ENCODE results near the gene HSPA2. TPM values are rescaled to one million over a fixed set of nuclear protein-coding genes. Genes with fewer than 3 reads are reported as not detected.

The HSPA2 gene
- total and polyA plus RNA-seq, 8 donors = under 0.01 to 29.3 (median 15.4) TPM

DNA sequence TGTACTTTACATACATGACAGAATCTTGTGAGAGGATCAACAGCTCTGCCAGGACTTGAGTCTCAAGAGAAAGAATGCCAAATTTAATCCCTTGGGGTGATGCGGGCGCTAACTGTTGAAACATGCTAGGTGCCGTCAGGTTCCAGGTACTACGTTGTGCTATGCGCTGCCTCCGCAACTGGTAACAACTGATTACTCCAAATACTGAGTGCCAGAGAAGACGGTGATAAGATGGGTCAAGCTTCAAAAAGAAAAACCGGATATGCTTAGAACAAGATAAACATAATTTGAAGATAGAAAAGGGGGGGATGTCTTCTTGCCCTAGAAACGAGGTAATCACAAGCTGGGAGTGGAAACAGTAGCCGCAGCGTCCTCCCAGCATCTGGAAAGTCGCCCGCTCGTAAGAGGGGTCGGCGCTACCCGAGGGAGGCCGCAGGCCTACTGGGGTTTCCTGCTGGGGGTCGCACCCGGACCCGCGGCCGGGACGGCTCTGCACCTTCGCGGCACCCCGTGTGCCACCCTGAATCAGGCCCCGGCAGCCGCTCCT is 37.6 kb upstream of the HSPA2 start:
- TF ChIP-seq EP300 (IDR thresholded peaks at IDR 0.05) (no peak), POLR2A (IDR thresholded peaks at IDR 0.05) (no peak), POLR2AphosphoS5 (IDR thresholded peaks at IDR 0.05) (no peak)
- TF ChIP-seq, protein P1, sequence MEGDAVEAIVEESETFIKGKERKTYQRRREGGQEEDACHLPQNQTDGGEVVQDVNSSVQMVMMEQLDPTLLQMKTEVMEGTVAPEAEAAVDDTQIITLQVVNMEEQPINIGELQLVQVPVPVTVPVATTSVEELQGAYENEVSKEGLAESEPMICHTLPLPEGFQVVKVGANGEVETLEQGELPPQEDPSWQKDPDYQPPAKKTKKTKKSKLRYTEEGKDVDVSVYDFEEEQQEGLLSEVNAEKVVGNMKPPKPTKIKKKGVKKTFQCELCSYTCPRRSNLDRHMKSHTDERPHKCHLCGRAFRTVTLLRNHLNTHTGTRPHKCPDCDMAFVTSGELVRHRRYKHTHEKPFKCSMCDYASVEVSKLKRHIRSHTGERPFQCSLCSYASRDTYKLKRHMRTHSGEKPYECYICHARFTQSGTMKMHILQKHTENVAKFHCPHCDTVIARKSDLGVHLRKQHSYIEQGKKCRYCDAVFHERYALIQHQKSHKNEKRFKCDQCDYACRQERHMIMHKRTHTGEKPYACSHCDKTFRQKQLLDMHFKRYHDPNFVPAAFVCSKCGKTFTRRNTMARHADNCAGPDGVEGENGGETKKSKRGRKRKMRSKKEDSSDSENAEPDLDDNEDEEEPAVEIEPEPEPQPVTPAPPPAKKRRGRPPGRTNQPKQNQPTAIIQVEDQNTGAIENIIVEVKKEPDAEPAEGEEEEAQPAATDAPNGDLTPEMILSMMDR (IDR thresholded peaks at IDR 0.05) = no peak
- Histone ChIP-seq H3K36me3 (peaks cover 0 to 12% (median 0%) of the 10 kb centered on the region in 4 donors), H3K27me3 (no peaks in the 10 kb centered on the region), H3K27ac (peak overlapping the region; percentile 93 to 100 (median 99)), H3K9me3 (no peaks in the 10 kb centered on the region), H3K4me1 (peaks cover 46 to 67% (median 55%) of the 10 kb centered on the region in 4 donors), H3K4me3 (peak overlapping the region; percentile 60 to 88 (median 72))
- DNase-seq = peak; percentile 43 to 74
- whole genome bisulfite sequencing, 5 donors = 0 to 1% (median 0%) methylated on average over 23 to 29 of the region's 29 CpGs
- intact Hi-C loops (cut with DNase I; ENCODE audit: low total_unique reads) = no loop called here

DNA sequence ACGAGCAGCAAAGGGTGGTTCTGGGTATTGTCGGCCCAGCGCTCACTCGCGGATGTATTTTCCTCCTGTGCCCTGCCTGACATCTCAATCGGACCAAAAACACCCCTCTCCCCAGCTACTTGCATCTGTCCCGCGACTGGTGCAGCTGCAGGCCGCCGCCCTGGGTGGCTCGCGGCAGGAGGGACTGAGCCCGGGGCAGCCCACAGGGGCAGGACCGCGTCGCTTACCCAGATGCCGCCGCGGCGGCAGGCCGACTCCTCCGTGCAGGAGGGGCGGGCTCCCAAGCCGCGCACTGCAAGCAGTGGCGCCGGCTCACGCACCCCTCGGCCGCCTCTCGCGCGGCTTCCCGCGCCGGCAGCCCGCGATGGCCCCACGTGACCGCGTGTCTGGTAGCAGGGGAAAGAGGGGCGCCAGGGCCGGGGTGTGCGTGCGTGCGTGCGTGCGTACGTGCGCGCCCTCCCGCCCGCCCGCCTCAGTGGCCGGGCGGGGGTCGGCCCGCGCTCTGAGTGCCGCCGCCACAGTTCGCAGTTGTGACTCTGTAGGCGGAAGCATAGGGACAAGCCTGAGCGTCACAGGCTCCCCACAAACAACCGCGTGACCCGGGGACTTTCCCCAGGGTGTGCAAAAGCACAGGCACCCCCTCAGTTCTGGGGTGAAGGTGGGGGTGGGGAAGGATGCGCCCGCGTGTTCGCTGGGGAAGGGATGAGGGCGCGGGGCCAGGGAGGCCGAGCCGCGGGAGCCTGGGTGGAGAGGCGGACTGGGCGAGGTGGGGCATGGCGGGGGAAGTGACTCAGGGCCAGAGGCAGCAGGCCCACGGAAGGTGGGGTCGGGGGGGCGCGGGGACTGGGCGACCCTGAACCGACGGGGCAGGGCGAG is 36.9 kb upstream of the HSPA2 start, which contains the start of gene ZBTB25:
Gene ZBTB25, minus strand, starts transcription at position 405 of the 876 bp plus-strand sequence. CDS start 13,305 bp downstream, outside the sequence.
- intact Hi-C loops (cut with DNase I; ENCODE audit: low total_unique reads) = no loop called here
- peaks cover 47 to 71% (median 60%) of the 10 kb centered on the region in 4 donors for H3K4me1 ChIP-seq
- no peaks in the 10 kb centered on the region for H3K9me3 ChIP-seq
- no peak for TF ChIP-seq EP300 (IDR thresholded peaks at IDR 0.05)
- TF ChIP-seq POLR2AphosphoS5 (IDR thresholded peaks at IDR 0.05) = peak in 2 of 3 donors; percentile 86 to 89
- TF ChIP-seq, protein P1 (IDR thresholded peaks at IDR 0.05) = no peak
- TF ChIP-seq POLR2A (IDR thresholded peaks at IDR 0.05) = no peak
- H3K27me3 ChIP-seq = no peaks in the 10 kb centered on the region
- H3K27ac ChIP-seq = peak within 1 kb of the TSS; percentile 93 to 100 (median 99)
- H3K36me3 ChIP-seq = peaks cover 0 to 5% (median 0%) of the 10 kb centered on the region in 4 donors
- peak within 1 kb of the TSS; percentile 60 to 88 (median 72) for H3K4me3 ChIP-seq
- 0 to 1% (median 0%) methylated on average over 38 to 87 of the region's 87 CpGs for WGBS, 5 donors
- DNase-seq = peak; percentile 89 to 98

DNA sequence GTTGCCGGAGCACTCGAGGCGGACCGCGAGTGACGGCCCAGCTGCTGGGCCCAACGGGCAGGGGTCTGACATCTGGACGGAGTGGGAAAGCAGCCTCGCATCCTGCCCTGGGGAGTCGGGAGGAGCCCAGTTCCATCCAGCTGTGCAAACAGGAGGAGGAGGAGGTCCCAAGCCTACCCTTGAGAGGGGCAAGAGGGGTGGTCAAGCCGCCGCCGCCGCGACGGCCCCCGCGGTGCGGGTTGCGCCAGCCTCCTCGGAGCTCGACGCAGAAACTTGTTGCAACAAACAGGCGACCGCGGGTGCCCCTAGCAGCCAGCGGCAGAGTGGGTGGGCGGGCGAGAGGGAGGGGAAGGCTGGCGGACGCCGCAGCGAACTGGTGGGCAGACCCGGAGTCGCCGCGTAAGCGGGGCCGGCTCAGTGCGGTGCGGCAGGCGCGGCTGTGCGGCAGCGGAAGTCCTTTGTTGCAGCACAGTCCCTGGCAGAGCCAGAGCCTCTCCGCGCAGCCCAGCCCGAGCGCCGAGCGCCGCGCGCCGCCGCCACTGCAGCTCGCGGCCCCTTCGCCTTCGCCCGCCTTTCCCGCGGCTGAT is 36.1 kb upstream of the HSPA2 start, which contains the start of gene ZBTB1:
Gene ZBTB1, plus strand, starts transcription at position 461 of the 587 bp plus-strand sequence. CDS start 16,735 bp downstream, outside the sequence.
- H3K27ac ChIP-seq = peak within 1 kb of the TSS; percentile 93 to 100 (median 99)
- no peaks in the 10 kb centered on the region for H3K27me3 ChIP-seq
- no peaks in the 10 kb centered on the region for H3K36me3 ChIP-seq
- no peaks in the 10 kb centered on the region for H3K9me3 ChIP-seq
- peaks cover 47 to 76% (median 62%) of the 10 kb centered on the region in 4 donors for H3K4me1 ChIP-seq
- H3K4me3 ChIP-seq = peak within 1 kb of the TSS; percentile 60 to 88 (median 72)
- peak; percentile 83 to 95 for DNase-seq
- TF ChIP-seq, protein P1 (IDR thresholded peaks at IDR 0.05) = no peak
- peak in 1 of 4 donors; percentile 74 for TF ChIP-seq POLR2A (IDR thresholded peaks at IDR 0.05)
- TF ChIP-seq POLR2AphosphoS5 (IDR thresholded peaks at IDR 0.05) = peak; percentile 49 to 96 (median 94)
- intact Hi-C loops (cut with DNase I; ENCODE audit: low total_unique reads) = no loop called here
- WGBS, 5 donors = 0 to 1% (median 1%) methylated on average over 42 to 62 of the region's 63 CpGs

Measured in stomach (tissue), 9 donors.